Liver (tissue), 9 donors: Measurements from ENCODE around the gene SERBP1. TPM values are rescaled to one million over a fixed set of nuclear protein-coding genes. Genes with fewer than 3 reads are reported as not detected.

Experiments
- DNase-seq: peaks from one replicate; pipeline ENCODE4 v3.0.0-alpha.2; 2017; ENCODE audit warnings: low spot score
- H3K27ac ChIP-seq, 2 donors: one replicate each; pipeline ENCODE4 v1.7.0; 2013; ENCODE audit warnings: inconsistent platforms in 2 of 2, low read length in 2 of 2, control low read depth in 1 of 2, low read depth in 1 of 2, mild to moderate bottlenecking in 1 of 2
- H3K27me3 ChIP-seq, 4 donors: one replicate each; pipeline versions ENCODE4 v1.6.1 to v1.7.0; 2013; ENCODE audit warnings: low read length in 3 of 4, inconsistent platforms in 1 of 4, mild to moderate bottlenecking in 1 of 4, moderate library complexity in 1 of 4; ENCODE audit not compliant: control insufficient read depth in 4 of 4, insufficient read depth in 4 of 4
- H3K36me3 ChIP-seq, 4 donors: one replicate each; pipeline versions ENCODE4 v1.6.1 to v1.7.0; 2013; ENCODE audit warnings: low read length in 3 of 4, mild to moderate bottlenecking in 3 of 4, low read depth in 1 of 4, moderate library complexity in 1 of 4; ENCODE audit not compliant: control insufficient read depth in 4 of 4, insufficient read depth in 3 of 4
- H3K4me1 ChIP-seq, 4 donors: one replicate each; pipeline versions ENCODE4 v1.6.1 to v1.7.0; 2013; ENCODE audit warnings: low read length in 3 of 4, mild to moderate bottlenecking in 3 of 4, moderate library complexity in 1 of 4; ENCODE audit not compliant: control insufficient read depth in 4 of 4, insufficient read depth in 4 of 4
- H3K4me3 ChIP-seq, 3 donors: one replicate each; pipeline versions ENCODE4 v1.6.1 to v1.7.0; 2013; ENCODE audit warnings: low read length in 3 of 3, control low read depth in 1 of 3, low read depth in 1 of 3, mild to moderate bottlenecking in 1 of 3
- H3K9ac ChIP-seq, 2 donors: one replicate each; pipeline ENCODE4 v1.7.0; 2013; ENCODE audit warnings: low read length in 2 of 2, mild to moderate bottlenecking in 2 of 2, moderate library complexity in 2 of 2, control low read depth in 1 of 2, low read depth in 1 of 2
- H3K9me3 ChIP-seq, 4 donors: one replicate each; pipeline versions ENCODE4 v1.6.1 to v1.7.0; 2013; ENCODE audit warnings: low read length in 3 of 4; ENCODE audit not compliant: control insufficient read depth in 4 of 4
- FOXA1 ChIP-seq: IDR thresholded peaks from 2 replicates; pipeline ENCODE4 v1.6.1; 2016; ENCODE audit warnings: antibody characterized with exemption
- FOXA2 ChIP-seq: IDR thresholded peaks from 2 replicates; pipeline ENCODE4 v1.6.1; 2016; ENCODE audit warnings: antibody characterized with exemption
- GABPA ChIP-seq, 2 donors: IDR thresholded peaks in 1 of 2; conservative IDR thresholded peaks in 1 of 2; 2 replicates each; pipeline ENCODE4 v1.6.1; 2016; ENCODE audit warnings: antibody characterized with exemption in 2 of 2, mild to moderate bottlenecking in 1 of 2, moderate library complexity in 1 of 2
- HNF4A ChIP-seq, 2 donors: conservative IDR thresholded peaks; 2 replicates each; pipeline ENCODE4 v1.6.1; 2016; ENCODE audit warnings: antibody characterized with exemption in 2 of 2, mild to moderate bottlenecking in 2 of 2
- HNF4G ChIP-seq: IDR thresholded peaks from 2 replicates; pipeline ENCODE4 v1.6.1; 2016; ENCODE audit warnings: antibody characterized with exemption
- JUND ChIP-seq, 2 donors: IDR thresholded peaks; 2 replicates each; pipeline ENCODE4 v1.6.1; 2016; ENCODE audit warnings: antibody characterized with exemption in 2 of 2
- NR2F2 ChIP-seq: IDR thresholded peaks from 2 replicates; pipeline ENCODE4 v1.6.1; 2016; ENCODE audit warnings: antibody characterized with exemption
- RXRA ChIP-seq, 2 donors: IDR thresholded peaks; 2 replicates each; pipeline ENCODE4 v1.6.1; 2017 to 2018; ENCODE audit warnings: antibody characterized with exemption in 2 of 2, mild to moderate bottlenecking in 1 of 2
- YY1 ChIP-seq: IDR thresholded peaks from 2 replicates; pipeline ENCODE4 v1.6.1; 2016; ENCODE audit warnings: antibody characterized with exemption, mild to moderate bottlenecking
- WGBS: extraction: QIAGEN DNeasy Blood & Tissue Kit; methylation state at CpG from one replicate; pipeline ENCODE4 v1.1.7; 2013; 5-methylcytosine and 5-hydroxymethylcytosine counted together
- polyA plus RNA-seq, 2 donors: library from polyadenylated mRNA; stranded (reverse) in 1 of 2; unstranded in 1 of 2; fragments of 200-250 nt in 1 of 2; fragments of >200 nt in 1 of 2; fragmentation: Nextera tagmentation in 1 of 2; extraction: Ambion mirVana in 1 of 2; gene quantifications; one replicate each; pipeline versions ENCODE4 v1.2.1 to v1.2.3, GENCODE V29; 2013 to 2015
- total RNA-seq, 2 donors: library from RNA; depleted of rRNA; stranded (reverse); fragments of >200 nt; gene quantifications; one replicate each; pipeline ENCODE4 v1.2.3, GENCODE V29; 2014
- TF ChIP-seq, protein P1 (sequence below): IDR thresholded peaks from 2 replicates; pipeline ENCODE4 v1.6.1; 2016; ENCODE audit warnings: antibody characterized with exemption
- TF ChIP-seq, protein P2 (sequence below): IDR thresholded peaks from 2 replicates; pipeline ENCODE4 v1.6.1; 2016; ENCODE audit warnings: antibody characterized with exemption
- donor health status: healthy.
- donor health status: healthy.
- donor health status: healthy.
- donor health status: healthy.
- donor health status: healthy.

The SERBP1 gene
- total and polyA plus RNA-seq, 4 donors, result 66.6 to 140 (median 117) TPM

DNA sequence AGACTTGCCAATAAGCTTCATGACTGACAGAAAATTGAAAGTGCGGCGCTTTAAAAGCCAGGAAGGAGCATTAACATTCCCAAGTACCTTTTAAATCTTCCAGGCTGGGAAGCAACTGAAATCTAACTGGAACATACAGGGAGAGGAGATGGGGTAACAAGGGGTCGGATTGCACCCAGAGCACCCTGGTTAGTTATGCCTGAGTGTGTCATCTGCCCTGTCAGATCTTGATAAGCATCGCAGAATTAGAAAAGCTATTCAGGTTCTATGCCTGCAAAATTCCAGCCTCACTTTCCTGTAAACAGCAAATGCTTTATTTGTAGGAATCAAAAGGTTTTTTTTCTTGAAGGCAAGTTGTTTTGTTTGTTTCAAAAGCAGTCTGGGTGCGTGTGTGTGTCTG, 58.5 kb downstream of the SERBP1 start:
- H3K9me3 ChIP-seq, result no peaks in the 10 kb centered on the region
- WGBS, result 68% methylated on average over 5 of the region's 5 CpGs
- peak overlapping the region in 1 of 2 donors; percentile 18 for H3K27ac ChIP-seq
- H3K4me1 ChIP-seq, result peaks cover 0 to 24% (median 5%) of the 10 kb centered on the region in 4 donors
- no peak overlapping the region for H3K4me3 ChIP-seq
- DNase-seq, result no peak
- H3K27me3 ChIP-seq, result no peaks in the 10 kb centered on the region
- TF ChIP-seq RXRA (IDR thresholded peaks at IDR 0.05) (no peak), GABPA (IDR thresholded peaks at IDR 0.05 in 1 of 2, conservative IDR thresholded peaks at IDR 0.05 in 1 of 2) (no peak), JUND (IDR thresholded peaks at IDR 0.05) (no peak), HNF4A (conservative IDR thresholded peaks at IDR 0.05) (no peak), FOXA2 (no peak), HNF4G (no peak)
- TF ChIP-seq, protein P1, sequence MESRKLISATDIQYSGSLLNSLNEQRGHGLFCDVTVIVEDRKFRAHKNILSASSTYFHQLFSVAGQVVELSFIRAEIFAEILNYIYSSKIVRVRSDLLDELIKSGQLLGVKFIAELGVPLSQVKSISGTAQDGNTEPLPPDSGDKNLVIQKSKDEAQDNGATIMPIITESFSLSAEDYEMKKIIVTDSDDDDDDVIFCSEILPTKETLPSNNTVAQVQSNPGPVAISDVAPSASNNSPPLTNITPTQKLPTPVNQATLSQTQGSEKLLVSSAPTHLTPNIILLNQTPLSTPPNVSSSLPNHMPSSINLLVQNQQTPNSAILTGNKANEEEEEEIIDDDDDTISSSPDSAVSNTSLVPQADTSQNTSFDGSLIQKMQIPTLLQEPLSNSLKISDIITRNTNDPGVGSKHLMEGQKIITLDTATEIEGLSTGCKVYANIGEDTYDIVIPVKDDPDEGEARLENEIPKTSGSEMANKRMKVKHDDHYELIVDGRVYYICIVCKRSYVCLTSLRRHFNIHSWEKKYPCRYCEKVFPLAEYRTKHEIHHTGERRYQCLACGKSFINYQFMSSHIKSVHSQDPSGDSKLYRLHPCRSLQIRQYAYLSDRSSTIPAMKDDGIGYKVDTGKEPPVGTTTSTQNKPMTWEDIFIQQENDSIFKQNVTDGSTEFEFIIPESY, result no peak
- TF ChIP-seq, protein P2, sequence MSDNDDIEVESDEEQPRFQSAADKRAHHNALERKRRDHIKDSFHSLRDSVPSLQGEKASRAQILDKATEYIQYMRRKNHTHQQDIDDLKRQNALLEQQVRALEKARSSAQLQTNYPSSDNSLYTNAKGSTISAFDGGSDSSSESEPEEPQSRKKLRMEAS, result no peak
- H3K9ac ChIP-seq, result no peak overlapping the region
- peaks cover 0 to 3% (median 0%) of the 10 kb centered on the region in 4 donors for H3K36me3 ChIP-seq

DNA sequence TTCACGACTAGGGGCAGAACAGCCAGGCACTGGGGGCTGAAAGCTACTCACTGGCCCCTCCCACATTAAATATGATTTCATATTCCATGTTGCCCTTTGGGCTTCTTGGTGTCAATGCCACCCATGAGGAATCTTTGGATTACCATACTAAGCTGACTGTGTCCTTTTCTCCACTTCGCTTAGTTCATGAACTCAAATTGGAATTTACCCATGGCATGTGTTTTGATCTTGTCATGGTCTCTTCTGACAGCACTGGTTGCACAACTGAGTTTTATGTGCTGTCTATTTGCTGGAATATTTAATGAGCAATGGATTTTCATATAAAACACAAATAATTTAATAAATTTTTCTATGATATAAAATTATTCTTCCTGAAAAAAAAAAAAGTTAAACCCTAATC, 59.2 kb downstream of the SERBP1 start:
- no peak for DNase-seq
- Histone ChIP-seq H3K4me3 (no peak overlapping the region), H3K4me1 (peaks cover 0 to 24% (median 5%) of the 10 kb centered on the region in 4 donors), H3K36me3 (peaks cover 0 to under 1% (median 0%) of the 10 kb centered on the region in 4 donors), H3K27me3 (no peaks in the 10 kb centered on the region), H3K9me3 (no peaks in the 10 kb centered on the region), H3K27ac (peak overlapping the region in 1 of 2 donors; percentile 23), H3K9ac (no peak overlapping the region)
- TF ChIP-seq HNF4A (conservative IDR thresholded peaks at IDR 0.05) (peak; percentile 37 to 46), GABPA (IDR thresholded peaks at IDR 0.05 in 1 of 2, conservative IDR thresholded peaks at IDR 0.05 in 1 of 2) (no peak), RXRA (IDR thresholded peaks at IDR 0.05) (peak; percentile 65 to 70), FOXA1 (no peak), NR2F2 (no peak)
- 71% methylated on average over 2 of the region's 2 CpGs for WGBS

DNA sequence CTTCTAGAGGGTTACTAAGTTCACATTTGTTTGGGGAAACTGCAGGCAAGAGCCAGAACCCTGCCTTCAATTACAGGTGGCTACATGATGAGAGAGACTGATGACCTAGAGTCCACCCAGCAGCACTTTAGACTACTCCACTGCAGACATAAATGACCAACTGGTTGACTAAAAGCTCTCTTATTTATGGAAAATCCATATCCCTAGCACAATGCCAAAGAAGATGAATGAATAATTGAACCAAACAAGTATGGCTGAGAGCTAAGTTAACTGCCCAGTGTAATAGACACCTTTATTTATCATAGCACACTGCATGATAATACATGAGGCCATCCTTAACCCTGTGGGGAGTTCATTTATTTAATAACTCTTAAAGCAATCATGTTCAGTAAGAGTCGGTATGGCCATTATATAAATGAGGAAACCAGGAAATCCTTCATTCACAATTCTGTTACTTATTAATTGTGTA, 62.1 kb downstream of the SERBP1 start:
- H3K27me3 ChIP-seq, result no peaks in the 10 kb centered on the region
- H3K9ac ChIP-seq, result no peak overlapping the region
- H3K4me1 ChIP-seq, result peaks cover 0 to 24% (median 5%) of the 10 kb centered on the region in 4 donors
- no peak for DNase-seq
- TF ChIP-seq RXRA (IDR thresholded peaks at IDR 0.05), result peak; percentile 9 to 18
- peak; percentile 8 for TF ChIP-seq YY1
- no peak for TF ChIP-seq FOXA2
- no peak for TF ChIP-seq FOXA1
- TF ChIP-seq JUND (IDR thresholded peaks at IDR 0.05), result no peak
- 64% methylated on average over 1 of the region's 1 CpG for WGBS
- no peaks in the 10 kb centered on the region for H3K36me3 ChIP-seq
- peak overlapping the region; percentile 74 to 82 for H3K27ac ChIP-seq
- H3K9me3 ChIP-seq, result no peaks in the 10 kb centered on the region
- no peak overlapping the region for H3K4me3 ChIP-seq
